GM21737 (cell line): Measurements from ENCODE around the gene CCL22.
"Not testable (repeated sequence)": the region's sequence is repeated elsewhere in the genome, so short reads cannot be mapped to it uniquely, and the experiment has no call there.

Source experiments
- ATAC-seq: cut with Tn5 transposase; IDR thresholded peaks from one replicate; pipeline ENCODE4 v1.9.1; 2021; ENCODE audit warnings: mild to moderate bottlenecking, moderate library complexity; ENCODE audit not compliant: unreplicated experiment

Gene CCL22

DNA sequence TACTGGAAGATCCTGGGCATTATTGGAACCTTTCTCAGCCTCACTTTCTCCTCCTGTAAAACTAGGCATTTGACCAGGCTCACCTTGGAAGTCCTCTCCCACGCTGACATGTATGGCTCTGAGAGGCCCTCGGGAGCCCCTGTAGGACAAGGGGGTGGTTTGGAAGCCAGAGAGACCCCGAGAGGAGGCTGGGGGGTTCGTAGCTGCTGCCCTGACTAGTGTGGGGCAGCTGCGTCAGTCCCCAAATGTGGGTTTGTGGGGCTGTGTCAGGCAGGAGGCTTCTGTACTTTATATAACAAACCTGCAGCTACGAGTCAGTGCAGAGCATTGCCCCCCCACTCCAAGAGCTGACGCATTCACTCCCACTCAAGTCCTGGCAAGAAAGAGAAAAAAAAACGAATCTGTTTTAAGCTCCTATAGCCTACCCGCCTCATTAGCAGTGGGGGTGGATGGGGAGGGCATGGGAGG is 15.5 kb downstream of the CCL22 start:
- ATAC-seq = no peak

DNA sequence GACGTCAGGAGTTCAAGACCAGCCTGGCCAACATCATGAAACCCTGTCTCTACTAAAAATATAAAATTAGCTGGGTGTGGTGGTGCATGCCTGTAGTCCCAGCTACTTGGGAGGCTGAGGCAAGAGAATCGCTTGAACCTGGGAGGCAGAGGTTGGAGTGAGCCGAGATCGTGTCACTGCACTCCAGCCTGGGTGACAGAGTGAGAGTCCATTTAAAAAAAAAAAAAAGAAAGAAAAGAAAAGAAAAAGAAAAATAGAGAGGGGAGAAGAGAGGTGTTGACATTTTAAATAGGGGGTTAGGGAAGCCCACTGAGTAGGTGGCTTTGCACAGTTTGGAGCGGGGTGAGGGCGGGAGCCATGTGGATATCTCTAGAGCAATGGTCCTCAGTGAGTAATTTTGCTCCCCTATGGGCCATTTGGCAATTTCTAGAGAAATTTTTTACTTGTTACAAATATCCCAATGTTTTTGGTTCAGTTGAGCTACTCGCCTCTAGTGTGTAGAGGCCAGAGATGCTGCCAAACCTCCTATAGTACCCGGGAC is 16.4 kb downstream of the CCL22 start:
- ATAC-seq = not testable (repeated sequence)

DNA sequence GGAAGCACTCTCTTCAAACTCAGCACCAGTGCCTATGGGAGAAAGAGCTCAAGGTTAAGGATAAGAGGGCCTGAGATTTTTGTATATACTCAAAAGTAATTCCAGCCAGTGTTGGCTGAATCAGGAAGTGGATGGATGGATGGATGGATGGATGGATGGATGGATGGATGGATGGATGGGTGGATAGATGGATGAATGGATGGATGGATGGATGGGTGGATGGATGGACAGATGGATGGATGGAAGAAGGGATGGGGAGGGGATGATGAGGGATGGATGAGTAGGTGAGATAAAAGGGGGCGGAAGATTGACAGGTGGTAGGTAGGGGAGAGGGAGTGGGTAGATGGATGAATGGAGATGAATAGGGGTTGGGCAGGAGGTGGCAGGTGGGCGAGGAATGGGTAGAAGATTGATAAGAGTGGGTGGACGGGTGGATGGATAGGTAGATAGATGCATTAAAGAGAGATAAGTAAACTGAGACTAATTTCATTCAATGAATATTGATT is 17.8 kb downstream of the CCL22 start:
- no peak for ATAC-seq

DNA sequence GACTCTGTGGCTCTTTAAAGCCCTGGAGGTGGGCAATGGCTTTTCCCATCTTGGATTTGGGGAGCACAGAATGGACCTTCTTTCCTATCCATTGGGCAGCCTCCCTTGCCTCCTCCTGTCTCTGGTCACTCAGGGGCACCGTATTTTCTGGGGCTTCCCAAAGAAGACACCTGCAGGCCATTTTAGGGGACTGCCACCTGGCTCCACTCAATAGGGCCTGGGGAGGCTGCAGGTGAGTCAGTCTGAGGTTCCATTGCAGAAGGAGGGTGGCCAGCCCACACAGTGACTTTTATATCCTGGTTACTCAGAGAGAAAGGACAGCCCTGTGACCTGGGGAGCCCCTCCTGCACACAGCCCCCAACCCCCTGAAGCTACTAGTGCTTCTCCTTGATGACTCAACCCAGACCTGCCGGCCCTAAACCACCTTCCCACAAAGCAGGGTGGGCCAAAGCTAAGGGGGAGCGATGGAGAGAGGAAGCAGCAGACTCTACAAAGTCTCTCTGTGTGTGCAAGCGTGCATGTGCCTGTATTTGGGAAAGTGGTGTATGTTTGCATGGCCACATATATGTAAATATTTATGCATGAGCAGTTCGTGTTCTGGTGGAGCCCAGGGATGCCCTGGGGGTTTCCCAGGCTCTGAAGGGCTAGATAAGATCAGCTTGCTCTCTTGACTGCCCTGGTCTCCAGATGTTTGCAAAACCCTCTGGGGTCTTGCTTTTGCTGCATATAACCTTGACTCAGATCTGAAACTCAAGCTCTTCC is 18.7 kb downstream of the CCL22 start:
- ATAC-seq = peak; percentile 67

DNA sequence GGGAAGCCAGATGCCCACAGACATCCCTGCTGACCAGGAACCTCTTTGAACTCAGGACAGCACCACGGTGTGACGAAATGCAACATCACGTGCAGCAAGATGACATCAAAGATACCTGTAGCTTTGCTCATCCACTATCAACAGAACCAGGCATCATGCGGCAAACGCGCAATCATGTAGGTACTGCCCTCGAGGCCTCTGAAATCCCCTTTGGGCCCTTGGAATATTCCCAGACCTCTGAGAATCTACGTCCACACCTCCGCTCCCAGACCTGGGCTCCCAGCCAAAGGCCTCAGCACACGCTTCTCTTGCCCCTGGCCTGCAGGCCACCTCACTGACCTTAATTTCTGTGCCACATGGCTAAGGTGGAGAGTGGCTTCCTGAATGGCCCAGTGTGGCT is 21.0 kb downstream of the CCL22 start:
- ATAC-seq = no peak

DNA sequence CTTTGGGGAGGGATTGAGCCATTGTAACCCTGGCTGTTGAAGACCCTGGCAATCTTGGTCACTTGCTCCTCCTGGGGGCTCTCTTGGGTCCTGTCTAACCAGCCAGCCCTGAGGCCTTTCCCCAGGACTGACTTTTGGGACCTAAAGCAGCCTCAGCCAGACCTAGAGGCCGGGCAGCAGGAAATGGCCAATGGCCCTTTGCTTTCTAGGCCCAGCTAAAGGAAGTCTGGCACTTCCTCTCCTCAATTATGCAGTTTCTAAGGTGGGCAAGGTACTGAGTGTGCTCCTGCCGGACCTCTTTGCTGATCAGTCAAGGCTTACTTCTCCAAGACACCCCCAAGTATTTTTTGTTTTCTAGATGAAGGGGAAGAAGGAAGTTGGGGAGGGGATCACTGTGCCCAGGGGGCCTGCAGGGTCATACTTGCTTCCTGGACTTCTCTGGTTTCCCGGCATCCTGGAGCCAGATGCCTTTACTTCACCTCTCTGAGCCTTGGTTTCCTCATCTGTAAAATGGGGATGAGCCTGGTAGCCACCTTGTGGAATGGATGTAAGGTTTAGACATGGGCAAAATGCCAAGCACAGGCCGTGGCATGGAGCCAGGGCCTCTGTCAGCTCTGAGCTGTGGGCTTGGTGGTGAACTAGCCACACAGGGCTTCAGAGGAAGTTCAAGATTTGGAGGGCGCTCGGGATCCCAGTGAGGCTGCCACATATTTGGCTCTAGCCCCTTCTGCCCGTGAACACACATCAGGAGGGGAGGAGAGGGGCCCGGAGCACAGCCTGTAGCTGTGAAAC is 22.3 kb downstream of the CCL22 start:
- ATAC-seq = no peak

DNA sequence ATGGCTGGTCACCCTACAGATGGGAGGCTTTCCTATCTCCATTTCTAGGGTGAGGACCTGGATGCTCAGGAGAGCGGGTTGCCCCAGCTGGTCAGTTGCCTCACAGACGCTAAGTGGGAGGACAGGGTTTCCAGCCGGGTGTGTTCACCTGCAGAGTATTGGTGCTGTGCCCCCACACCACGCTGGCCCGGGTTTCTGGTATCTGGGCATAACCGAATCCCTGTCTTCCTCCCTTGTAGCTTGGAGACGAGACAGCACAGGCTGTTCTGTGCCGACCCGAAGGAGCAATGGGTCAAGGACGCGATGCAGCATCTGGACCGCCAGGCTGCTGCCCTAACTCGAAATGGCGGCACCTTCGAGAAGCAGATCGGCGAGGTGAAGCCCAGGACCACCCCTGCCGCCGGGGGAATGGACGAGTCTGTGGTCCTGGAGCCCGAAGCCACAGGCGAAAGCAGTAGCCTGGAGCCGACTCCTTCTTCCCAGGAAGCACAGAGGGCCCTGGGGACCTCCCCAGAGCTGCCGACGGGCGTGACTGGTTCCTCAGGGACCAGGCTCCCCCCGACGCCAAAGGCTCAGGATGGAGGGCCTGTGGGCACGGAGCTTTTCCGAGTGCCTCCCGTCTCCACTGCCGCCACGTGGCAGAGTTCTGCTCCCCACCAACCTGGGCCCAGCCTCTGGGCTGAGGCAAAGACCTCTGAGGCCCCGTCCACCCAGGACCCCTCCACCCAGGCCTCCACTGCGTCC is 23.4 kb downstream of the CCL22 start:
- no peak for ATAC-seq

DNA sequence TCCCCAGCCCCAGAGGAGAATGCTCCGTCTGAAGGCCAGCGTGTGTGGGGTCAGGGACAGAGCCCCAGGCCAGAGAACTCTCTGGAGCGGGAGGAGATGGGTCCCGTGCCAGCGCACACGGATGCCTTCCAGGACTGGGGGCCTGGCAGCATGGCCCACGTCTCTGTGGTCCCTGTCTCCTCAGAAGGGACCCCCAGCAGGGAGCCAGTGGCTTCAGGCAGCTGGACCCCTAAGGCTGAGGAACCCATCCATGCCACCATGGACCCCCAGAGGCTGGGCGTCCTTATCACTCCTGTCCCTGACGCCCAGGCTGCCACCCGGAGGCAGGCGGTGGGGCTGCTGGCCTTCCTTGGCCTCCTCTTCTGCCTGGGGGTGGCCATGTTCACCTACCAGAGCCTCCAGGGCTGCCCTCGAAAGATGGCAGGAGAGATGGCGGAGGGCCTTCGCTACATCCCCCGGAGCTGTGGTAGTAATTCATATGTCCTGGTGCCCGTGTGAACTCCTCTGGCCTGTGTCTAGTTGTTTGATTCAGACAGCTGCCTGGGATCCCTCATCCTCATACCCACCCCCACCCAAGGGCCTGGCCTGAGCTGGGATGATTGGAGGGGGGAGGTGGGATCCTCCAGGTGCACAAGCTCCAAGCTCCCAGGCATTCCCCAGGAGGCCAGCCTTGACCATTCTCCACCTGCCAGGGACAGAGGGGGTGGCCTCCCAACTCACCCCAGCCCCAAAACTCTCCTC is 24.1 kb downstream of the CCL22 start:
- ATAC-seq = no peak

DNA sequence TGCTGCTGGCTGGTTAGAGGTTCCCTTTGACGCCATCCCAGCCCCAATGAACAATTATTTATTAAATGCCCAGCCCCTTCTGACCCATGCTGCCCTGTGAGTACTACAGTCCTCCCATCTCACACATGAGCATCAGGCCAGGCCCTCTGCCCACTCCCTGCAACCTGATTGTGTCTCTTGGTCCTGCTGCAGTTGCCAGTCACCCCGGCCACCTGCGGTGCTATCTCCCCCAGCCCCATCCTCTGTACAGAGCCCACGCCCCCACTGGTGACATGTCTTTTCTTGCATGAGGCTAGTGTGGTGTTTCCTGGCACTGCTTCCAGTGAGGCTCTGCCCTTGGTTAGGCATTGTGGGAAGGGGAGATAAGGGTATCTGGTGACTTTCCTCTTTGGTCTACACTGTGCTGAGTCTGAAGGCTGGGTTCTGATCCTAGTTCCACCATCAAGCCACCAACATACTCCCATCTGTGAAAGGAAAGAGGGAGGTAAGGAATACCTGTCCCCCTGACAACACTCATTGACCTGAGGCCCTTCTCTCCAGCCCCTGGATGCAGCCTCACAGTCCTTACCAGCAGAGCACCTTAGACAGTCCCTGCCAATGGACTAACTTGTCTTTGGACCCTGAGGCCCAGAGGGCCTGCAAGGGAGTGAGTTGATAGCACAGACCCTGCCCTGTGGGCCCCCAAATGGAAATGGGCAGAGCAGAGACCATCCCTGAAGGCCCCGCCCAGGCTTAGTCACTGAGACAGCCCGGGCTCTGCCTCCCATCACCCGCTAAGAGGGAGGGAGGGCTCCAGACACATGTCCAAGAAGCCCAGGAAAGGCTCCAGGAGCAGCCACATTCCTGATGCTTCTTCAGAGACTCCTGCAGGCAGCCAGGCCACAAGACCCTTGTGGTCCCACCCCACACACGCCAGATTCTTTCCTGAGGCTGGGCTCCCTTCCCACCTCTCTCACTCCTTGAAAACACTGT is 25.0 kb downstream of the CCL22 start:
- ATAC-seq = no peak

DNA sequence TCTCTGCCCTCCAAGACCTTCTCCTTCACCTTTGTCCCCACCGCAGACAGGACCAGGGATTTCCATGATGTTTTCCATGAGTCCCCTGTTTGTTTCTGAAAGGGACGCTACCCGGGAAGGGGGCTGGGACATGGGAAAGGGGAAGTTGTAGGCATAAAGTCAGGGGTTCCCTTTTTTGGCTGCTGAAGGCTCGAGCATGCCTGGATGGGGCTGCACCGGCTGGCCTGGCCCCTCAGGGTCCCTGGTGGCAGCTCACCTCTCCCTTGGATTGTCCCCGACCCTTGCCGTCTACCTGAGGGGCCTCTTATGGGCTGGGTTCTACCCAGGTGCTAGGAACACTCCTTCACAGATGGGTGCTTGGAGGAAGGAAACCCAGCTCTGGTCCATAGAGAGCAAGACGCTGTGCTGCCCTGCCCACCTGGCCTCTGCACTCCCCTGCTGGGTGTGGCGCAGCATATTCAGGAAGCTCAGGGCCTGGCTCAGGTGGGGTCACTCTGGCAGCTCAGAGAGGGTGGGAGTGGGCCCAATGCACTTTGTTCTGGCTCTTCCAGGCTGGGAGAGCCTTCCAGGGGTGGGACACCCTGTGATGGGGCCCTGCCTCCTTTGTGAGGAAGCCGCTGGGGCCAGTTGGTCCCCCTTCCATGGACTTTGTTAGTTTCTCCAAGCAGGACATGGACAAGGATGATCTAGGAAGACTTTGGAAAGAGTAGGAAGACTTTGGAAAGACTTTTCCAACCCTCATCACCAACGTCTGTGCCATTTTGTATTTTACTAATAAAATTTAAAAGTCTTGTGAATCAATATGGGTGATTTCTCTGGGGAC is 25.9 kb downstream of the CCL22 start:
- no peak for ATAC-seq

DNA sequence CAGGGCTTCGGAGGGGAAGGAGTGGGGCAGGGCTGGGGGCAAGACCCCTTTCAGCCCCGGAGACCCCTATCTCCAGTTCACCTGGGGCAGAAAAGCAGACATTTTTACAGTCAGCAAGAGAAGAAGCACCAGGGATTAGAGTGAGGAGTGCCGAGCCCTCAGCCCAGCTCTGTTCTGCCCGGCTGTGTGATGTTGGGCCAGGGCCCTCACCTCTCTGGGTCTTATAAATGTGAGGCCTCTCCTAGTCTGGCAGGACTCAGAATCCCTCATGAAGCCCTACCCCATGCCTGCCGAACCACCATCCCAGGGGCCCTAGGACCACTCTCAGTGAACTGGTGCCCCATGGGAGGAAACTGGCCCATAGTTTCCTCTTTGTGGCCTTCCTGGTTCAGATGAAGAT is 26.5 kb downstream of the CCL22 start:
- ATAC-seq = no peak

DNA sequence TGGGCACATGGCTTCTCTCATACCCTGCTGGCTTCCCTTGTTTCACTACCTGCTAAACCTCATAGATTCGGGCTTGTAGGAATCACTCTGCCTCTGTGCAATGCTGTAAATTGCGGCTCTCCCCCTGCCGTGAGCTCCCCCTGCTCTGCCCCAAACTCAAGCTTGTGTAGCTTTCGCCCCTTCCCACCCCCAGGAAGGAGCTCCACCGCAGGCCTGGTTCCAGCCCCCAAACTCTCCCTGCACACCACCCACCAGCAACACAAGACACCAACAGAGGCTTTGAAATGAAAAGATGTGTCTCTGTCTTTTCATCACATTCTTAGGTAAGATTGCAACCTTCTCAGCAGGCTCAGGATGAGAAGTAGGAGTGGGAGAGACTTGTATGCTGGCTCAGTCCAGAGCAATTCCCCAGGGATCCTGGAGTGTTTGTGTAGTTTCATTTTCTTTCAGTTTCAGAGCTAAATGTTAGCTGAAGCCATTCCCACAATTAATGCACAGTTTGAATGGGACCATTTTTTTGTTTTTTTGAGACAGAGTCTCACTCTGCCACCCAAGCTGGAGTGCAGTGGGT is 27.9 kb downstream of the CCL22 start:
- no peak for ATAC-seq

DNA sequence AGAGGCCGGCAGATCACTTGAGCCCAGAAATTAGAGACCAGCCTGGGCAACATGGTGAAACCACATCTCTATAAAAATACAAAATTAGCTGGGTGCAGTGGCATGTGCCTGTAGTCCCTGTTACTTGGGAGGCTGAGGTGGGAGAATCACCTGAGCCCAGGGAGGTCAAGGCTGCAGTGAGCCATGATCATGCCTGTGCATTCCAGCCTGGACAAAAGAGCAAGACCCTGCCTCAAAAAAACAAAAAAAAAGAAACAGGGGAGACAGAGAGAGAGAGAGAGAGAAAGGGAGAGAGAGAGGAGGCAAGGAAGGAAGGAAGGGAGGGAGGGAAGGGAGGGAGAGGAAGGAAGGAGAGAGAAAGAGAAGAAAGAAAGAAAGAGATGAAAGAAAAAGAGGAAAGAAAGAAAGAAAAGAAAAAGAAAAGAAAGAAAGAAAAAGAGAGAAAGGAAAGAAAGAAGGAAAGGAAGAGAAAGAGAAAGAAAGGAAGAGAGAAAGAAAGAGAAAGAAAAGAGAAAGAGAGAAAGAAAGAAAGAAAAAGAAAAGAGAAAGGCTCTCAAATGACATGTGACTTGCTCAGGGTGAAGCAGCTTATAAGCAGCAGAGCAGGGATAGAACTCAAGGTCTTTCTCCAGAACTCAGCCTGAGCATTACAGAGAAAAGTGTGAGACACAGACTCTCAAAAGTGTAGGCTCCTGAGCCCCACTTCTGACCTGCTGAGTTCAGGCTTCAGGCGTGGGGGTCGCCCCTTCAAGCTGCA is 29.2 kb downstream of the CCL22 start:
- ATAC-seq = no peak

DNA sequence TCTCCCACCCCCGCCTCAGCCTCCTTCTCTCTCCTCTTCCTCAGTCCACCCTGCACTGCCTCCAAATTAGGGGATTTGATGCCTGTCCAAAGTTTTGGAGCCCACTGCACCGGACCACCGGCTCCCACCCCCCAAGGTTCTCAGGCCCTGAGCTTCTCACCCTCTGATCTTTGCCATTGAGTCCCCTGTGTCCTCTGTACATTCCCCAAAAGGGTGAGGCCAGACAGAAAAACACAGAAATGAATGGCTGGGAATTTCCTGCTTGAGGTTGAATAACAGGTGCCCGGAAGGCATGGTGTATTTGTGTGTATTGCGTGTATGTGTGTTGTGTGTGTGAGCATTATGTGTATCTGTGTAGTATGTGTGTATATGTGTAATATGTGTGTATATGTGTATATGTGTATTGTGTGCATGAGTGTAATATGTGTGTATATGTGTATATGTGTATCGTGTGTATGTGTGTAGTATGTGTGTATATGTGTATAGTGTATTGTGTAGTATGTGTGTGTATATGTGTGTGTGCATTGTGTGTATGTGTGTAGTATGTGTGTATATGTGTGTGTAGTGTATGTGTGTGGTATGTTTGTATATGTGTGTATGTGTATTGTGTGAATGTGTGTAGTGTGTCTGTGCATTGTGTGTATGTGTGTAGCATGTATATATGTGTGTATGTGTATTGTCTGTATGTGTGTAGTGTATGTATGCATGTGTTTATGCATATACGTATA is 29.9 kb downstream of the CCL22 start:
- no peak for ATAC-seq

DNA sequence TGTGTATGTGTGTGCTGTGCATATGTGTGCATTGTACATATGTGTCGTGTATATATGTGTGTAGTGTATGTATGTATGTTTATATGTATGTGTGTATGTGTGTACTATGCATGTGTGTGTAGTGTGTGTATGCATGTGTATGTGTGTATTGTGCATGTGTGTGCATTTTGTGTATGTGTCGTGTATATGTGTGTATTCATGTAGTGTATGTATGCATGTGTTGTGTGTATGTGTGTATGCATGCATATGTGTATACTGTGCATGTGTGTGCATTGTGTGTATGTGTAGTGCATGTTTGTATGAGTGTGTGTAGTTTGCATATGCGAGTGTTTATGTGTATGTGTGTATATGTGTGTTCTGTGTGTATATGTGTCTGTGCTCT is 30.5 kb downstream of the CCL22 start:
- no peak for ATAC-seq

DNA sequence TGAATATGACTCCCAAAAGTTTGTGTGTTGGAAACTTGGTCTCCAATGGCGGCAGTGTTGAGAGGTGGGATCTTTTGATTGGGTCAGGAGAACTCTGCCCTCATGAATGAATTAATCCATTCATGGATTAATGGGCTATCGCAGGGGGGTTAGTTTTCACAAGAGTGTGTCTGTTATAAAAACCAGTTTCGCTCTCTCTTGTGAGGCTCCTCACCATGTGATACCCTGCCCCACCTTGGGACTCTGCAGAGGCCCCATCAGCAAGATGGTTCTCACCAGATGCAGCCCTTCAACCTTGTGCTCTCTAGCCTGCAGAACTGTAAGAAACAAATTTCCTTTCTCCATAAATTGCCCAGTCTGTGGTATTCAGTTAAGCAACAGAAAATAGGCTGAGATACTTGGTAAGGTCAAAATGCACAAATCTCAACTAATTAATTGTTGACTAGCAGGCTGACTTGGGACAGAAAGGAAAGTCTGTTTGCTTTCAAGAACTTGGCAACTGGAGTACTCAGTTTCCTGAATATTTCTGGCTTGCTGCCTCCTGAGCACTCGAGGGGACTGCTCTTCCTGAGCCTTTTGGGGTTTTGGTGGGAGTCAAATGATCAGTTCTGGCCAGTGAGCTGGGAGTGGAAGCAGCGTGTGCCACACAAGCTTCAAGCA is 32.2 kb downstream of the CCL22 start:
- no peak for ATAC-seq
